ENCODE results near the gene NLGN1. TPM values are rescaled to one million over a fixed set of nuclear protein-coding genes. Genes with fewer than 3 reads are reported as not detected.
A peak's percentile ranks its signal among the peaks of the same experiment; 100 is the strongest.

Gene NLGN1
- total and polyA plus RNA-seq, 12 donors = 0.88 to 19.9 (median 12.6) TPM

GRCh38 chr3:174125267-174125824 is 727.8 kb downstream of the NLGN1 start:
- ATAC-seq (peak in 3 of 8 donors; percentile 51 to 61 (median 57)), DNase-seq (peak in 1 of 2 donors; percentile 5)
- intact Hi-C loops (cut with DNase I) = no loop called here
- Histone ChIP-seq H3K27ac (no peak overlapping the region), H3K27me3 (no peaks in the 10 kb centered on the region), H3K9me3 (no peaks in the 10 kb centered on the region), H3K36me3 (no peaks in the 10 kb centered on the region), H3K4me1 (no peaks in the 10 kb centered on the region), H3K4me3 (no peak overlapping the region)
- WGBS, 2 donors = 57 to 58% methylated on average over 2 of the region's 2 CpGs
- TF ChIP-seq, protein P1, sequence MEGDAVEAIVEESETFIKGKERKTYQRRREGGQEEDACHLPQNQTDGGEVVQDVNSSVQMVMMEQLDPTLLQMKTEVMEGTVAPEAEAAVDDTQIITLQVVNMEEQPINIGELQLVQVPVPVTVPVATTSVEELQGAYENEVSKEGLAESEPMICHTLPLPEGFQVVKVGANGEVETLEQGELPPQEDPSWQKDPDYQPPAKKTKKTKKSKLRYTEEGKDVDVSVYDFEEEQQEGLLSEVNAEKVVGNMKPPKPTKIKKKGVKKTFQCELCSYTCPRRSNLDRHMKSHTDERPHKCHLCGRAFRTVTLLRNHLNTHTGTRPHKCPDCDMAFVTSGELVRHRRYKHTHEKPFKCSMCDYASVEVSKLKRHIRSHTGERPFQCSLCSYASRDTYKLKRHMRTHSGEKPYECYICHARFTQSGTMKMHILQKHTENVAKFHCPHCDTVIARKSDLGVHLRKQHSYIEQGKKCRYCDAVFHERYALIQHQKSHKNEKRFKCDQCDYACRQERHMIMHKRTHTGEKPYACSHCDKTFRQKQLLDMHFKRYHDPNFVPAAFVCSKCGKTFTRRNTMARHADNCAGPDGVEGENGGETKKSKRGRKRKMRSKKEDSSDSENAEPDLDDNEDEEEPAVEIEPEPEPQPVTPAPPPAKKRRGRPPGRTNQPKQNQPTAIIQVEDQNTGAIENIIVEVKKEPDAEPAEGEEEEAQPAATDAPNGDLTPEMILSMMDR (IDR thresholded peaks at IDR 0.05) = peak in 8 of 9 donors; percentile 21 to 60 (median 46)

- ATAC-seq (no peak), DNase-seq (no peak)
- no peak overlapping the region for H3K4me3 ChIP-seq
- WGBS, 2 donors = 87 to 89% methylated on average over 4 of the region's 4 CpGs
- intact Hi-C loops (cut with DNase I) = no loop called here
- TF ChIP-seq, protein P1 (IDR thresholded peaks at IDR 0.05) = no peak
- no peaks in the 10 kb centered on the region for H3K36me3 ChIP-seq
- no peaks in the 10 kb centered on the region for H3K4me1 ChIP-seq
- H3K27ac ChIP-seq = no peak overlapping the region
- H3K27me3 ChIP-seq = no peaks in the 10 kb centered on the region
- H3K9me3 ChIP-seq = no peaks in the 10 kb centered on the region
Observed at GRCh38 chr3:174126990-174127758, 729.6 kb downstream of the NLGN1 start.

- H3K36me3 ChIP-seq = no peaks in the 10 kb centered on the region
- TF ChIP-seq, protein P1 (IDR thresholded peaks at IDR 0.05) = no peak
- H3K4me3 ChIP-seq = no peak overlapping the region
- ATAC-seq = no peak
- H3K9me3 ChIP-seq = no peaks in the 10 kb centered on the region
- H3K27me3 ChIP-seq = no peaks in the 10 kb centered on the region
- DNase-seq = no peak
- intact Hi-C loops (cut with DNase I) = no loop called here
- 88 to 93% methylated on average over 1 of the region's 1 CpG for WGBS, 2 donors
- no peak overlapping the region for H3K27ac ChIP-seq
- no peaks in the 10 kb centered on the region for H3K4me1 ChIP-seq
Observed at GRCh38 chr3:174132006-174132405, 734.5 kb downstream of the NLGN1 start.

DNA sequence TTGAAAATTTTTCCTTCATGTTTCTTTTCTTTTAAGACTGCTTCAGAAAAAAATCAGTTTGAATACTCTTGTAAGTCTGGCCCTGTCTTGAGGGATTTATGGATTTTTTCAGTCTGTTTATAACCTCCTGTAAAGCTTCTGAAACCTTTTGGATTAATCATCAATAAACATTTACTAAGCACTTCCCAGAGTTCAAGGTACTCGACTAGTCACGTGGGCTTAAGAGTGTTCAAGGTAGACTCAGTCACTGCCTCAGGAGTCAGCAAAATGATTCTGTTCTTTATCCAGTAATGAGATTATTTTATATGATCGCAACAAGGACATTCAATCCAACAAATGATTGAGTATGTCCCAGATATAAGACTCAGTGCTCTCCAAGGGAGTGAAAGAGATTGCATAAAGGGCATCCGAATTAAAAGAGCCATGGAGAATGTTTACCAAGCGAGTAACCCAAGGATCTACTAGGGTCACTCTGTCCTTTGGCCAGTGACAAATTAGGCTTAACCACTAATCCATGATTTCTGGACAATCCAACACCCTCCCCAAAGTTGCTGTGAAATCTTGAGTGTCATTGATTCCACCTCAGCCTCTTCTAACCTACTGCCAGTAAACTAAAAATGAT is 735.0 kb downstream of the NLGN1 start:
- Histone ChIP-seq H3K36me3 (no peaks in the 10 kb centered on the region), H3K27ac (no peak overlapping the region), H3K9me3 (no peaks in the 10 kb centered on the region), H3K4me1 (no peaks in the 10 kb centered on the region), H3K27me3 (no peaks in the 10 kb centered on the region), H3K4me3 (no peak overlapping the region)
- DNase-seq (no peak), ATAC-seq (no peak)
- intact Hi-C loops (cut with DNase I) = no loop called here
- WGBS, 2 donors = 90 to 96% methylated on average over 5 of the region's 5 CpGs
- TF ChIP-seq, protein P1 (IDR thresholded peaks at IDR 0.05) = no peak

Data from heart right ventricle (tissue), 16 donors.